Measurements from ENCODE around the gene GNG2.

GNG2 gene

DNA sequence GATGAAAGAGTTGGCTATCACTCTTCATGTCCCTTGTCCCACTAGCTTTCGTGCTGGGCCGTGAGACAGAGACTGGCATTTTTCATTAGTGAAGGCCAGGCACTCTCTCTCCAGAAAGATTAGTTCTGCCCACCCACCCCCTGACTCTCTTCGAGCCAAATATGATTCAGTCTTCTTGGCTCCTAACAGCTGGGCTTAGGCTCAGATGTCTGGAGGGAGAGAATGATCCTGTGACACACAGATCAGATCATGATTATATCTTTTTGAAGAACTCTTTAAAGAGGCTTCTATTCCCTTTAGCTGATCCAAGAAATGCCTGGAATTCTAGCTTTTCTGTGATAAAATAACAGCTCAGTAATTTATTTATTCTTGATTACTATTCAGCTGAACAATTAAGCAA lies 5.2 kb upstream of the GNG2 start:
- no peak for DNase-seq (ENCODE audit: low read depth in 3 of 3)

DNA sequence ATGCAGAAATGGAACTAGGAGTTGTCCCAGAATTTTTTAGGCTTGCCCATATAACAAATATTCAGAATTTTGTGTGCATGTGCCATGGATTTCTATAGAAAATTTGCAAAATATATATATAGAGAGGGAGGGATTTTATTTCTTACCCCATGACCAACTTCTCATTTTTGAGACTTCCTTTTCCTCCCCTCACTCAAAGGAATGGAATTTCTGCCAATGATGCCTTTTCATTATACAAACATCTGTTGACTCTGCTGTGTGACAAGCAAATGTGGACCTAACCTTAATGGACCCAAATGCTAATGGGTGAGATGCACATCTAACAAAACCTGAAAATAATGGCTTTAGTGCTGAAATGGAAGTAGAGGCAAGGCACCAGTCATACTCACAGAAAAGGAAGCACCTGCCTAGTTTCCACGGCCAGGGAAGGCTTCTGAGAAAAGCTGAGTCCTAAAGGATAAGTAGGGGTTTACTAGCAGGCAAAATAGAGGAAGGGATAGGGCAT lies 3.6 kb upstream of the GNG2 start:
- no peak for DNase-seq (ENCODE audit: low read depth in 3 of 3)

GRCh38 chr14:51859131-51859530 lies 1.3 kb upstream of the GNG2 start:
- DNase-seq (ENCODE audit: low read depth in 3 of 3), result no peak

GRCh38 chr14:51860825-51861499 lies 550 bp downstream of the GNG2 start:
- no peak for DNase-seq (ENCODE audit: low read depth in 3 of 3)

- no peak for DNase-seq (ENCODE audit: low read depth in 3 of 3)
Measured at GRCh38 chr14:51862176-51862796, 1.9 kb downstream of the GNG2 start.

DNA sequence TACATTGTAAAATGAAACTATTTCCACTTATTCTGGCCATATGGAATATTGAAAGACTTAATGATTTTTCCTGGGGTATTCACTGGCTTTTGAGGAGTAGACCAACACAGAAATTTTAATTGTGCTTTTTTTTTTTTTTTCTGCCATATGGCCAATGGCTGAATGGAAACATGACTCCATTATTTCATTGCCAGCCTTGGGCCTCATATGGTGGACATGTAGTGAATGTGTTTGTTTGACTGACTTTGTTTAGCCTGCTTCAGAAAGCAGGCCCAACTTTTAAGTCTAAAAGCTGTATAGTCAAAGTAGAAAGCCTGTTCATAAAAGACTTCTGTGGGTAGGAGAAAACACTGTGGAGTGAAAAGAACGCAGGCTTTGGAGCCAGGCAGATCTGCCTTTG lies 2.4 kb downstream of the GNG2 start:
- no peak for DNase-seq (ENCODE audit: low read depth in 3 of 3)

DNA sequence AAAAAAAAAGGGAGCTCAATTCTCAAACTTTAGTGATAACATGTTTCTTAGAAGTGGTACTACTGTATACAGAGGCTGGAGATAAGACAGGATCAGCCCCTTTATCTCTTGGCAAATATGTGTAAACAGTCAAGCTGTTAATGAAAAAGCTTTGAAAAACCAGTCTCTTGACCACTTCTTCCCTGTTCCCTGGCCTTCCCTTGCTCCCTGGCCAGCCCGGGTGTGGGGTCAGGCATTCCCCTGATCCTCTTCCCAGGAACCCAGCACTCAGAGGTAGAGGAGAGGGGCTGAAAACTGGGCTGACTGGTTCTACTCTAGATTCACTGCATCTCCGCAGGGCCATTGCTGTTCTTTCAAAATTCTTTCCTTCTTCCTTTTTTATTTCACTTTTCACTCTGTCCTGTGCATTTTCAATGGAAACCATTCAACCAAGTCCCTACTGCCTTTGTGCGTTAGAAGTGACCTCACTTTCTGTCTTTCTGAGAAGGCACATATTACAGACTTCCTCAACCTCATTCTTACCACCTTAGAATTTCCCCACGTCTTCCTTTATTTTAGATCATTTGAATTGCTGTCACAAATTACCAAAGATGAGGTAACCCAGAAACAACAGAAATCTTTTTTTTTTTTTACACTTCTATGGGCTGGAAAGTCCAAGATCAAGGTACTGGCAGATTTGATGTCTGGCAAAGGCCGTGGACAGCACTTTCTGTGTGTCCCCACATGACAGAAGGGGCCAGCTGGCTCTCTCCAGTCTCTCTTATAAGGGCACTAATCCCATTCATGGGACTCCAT lies 5.7 kb downstream of the GNG2 start:
- DNase-seq (ENCODE audit: low read depth in 3 of 3), result no peak

DNA sequence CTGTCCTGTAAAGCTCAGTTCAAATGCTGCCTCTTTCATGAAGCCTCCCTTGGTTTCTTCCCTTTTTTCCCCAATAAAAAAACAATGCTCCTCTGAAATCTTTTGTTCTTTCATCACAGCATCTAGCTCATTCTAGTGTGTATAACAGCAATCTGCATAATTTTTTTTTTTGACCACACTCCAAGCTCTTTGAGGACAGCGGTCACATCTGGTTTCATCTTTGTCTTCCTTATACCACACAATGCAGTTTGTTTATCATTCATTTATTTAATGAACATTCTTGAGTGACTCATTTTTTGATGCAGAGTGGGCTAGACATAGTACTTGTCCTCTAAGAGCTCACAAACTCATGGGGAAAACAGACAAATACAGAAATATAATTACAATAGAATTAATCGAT lies 7.3 kb downstream of the GNG2 start:
- DNase-seq (ENCODE audit: low read depth in 3 of 3), result no peak

GRCh38 chr14:51868405-51868804 lies 8.0 kb downstream of the GNG2 start:
- DNase-seq (ENCODE audit: low read depth in 3 of 3), result no peak

DNA sequence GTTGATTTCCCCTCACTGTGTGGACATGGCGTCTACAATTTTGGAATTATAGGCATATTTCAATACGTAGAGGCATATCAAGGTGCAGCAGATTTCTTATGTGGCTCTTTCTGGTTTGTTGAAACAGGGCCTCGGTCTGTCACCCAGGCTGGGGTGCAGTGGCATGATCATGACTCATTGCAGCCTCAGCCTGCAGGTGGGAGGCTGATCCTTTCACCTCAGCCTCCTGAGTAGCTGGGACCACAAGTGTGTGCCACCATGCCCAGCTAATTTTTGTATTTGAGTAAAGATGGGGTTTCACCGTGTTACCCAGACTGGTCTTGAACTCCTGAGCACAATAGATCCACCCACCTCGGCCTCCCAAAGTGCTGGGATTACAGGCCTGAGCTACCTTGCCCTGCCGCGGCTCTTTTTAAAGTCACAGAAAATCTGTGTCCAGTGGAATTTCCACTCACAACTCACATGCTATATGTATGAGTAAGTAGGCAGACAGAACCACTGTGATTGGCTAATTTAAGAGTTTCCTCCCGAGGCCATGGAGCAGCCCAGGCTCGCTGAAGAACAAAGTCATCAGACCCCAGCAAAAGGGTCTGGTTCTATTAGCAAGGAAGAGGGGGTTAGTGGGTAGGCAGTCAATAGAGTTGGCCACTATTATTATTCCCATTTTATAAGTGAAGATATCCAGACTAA lies 9.1 kb downstream of the GNG2 start:
- DNase-seq (ENCODE audit: low read depth in 3 of 3), result peak in 1 of 3 experiments; percentile 60

DNA sequence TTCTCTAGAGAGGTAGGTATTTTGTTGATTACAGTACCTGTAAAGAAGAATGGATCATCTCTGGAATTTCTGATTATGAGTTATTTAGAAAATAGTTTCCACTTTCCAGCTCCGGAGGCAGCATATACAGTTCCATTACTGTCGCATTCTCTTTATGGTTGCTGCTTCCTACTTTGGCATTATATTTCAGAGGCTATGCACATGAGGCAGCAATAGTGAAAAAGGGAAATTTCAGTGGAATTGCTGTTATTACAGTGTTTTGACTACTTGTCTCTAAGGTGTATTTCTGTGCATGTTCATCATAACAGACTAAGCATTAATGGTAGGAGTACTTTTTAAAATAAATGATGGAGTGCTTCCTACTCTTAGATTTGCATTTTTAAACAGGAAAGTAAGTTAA lies 10.2 kb downstream of the GNG2 start:
- no peak for DNase-seq (ENCODE audit: low read depth in 3 of 3)

DNA sequence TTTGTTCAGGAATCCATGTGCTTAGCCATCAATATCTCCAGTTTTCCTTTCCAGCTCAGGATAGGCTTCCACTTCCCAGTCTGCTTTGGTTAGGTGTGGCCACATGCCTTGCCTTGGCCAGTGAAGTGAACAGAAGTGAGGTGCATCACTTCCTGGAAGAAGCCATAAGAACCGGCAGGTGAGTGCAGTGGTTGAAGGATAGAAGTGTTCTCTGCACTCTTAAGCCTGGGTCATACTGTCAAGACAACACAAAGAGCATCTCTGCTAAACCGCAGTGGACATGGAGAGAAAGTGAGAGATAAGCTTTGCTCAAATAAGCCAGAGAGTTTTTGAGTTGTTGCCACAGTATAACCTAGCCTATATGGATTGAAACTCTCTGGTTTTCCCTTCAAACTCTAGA lies 11.4 kb downstream of the GNG2 start:
- DNase-seq (ENCODE audit: low read depth in 3 of 3), result no peak

DNA sequence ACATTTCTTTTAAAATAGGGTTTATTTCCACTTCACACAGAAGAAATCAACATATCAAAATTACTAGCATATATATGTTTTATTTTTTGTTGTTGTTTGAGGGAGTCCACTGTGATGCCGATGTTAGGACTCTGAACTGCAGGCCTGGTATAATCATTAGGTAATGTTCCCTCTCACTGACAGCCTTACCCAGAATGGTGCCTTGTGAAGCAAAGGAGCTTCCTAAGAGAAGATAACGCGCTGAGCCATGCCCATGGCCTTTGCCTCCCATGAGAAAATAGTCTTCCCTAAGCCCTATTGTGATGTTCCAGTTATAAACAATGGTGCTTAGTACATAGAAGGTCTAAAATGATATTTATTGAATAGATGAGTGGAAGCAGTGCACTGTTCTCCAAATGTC lies 12.0 kb downstream of the GNG2 start:
- DNase-seq (ENCODE audit: low read depth in 3 of 3), result no peak

GRCh38 chr14:51873221-51873893 lies 12.9 kb downstream of the GNG2 start:
- DNase-seq (ENCODE audit: low read depth in 3 of 3), result no peak

- DNase-seq (ENCODE audit: low read depth in 3 of 3), result no peak
Measured at GRCh38 chr14:51877810-51878209, 17.4 kb downstream of the GNG2 start.

- no peak for DNase-seq (ENCODE audit: low read depth in 3 of 3)
Measured at GRCh38 chr14:51879170-51879569, 18.8 kb downstream of the GNG2 start.

- no peak for DNase-seq (ENCODE audit: low read depth in 3 of 3)
Measured at GRCh38 chr14:51880835-51881580, 20.6 kb downstream of the GNG2 start.

- no peak for DNase-seq (ENCODE audit: low read depth in 3 of 3)
Measured at GRCh38 chr14:51881636-51882035, 21.2 kb downstream of the GNG2 start.

DNA sequence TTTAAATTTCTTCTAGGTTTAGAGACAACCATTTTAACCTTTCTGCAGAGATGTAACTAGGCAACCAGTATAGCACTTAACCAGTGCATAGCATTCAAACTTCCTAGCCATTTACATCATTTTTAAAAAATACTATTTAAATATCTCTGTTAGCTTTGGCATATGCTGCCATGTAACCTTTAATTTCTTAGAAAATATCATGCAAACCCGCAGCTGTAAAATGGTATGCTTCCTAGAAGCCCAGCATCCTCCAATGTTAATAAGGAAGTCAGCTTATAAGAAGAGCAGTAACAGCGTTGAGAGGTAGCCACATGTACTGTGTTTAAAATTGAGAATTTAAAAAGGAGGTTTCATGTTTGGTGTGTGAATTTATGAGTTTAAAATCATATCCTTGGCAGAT lies 22.8 kb downstream of the GNG2 start:
- DNase-seq (ENCODE audit: low read depth in 3 of 3), result no peak

DNA sequence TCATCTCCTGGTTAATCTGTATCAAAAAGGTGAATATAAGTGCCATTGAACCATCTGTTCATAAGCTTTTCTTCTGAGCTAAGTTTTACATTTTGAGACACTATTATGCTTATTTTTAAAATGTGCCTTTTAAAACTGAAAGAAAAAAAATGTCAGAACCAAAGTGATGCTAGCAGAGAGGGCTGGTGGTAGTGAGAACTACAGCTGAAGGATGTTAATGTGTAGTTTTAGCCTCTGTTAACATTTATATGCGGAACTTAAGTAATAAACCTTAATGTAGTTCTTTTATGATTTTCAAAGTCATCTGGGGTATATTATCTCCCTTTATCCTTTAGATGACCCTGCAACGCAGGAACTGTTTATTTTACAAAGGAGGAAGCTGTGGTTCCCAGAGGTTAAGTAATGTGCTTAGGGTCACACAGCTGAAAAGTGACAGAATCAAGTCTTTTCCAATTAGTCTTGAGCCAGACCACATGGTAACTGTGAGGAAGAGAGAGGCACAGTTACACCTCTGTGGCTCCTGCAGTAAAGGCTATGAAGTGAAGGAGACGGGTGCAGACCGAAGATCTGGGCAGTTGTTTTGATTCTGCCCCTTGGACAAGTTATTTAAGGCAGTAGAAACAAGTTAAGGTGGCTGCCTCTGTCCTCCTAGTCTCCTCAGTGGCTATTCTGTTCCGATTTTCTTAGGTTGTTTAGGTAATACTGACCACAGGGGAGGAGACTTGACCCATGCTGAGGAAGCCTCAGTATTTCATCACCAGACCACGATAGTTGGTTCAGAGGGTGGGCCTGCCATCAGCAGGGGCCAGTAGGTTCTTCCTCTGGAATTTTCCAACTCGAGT lies 23.9 kb downstream of the GNG2 start:
- DNase-seq (ENCODE audit: low read depth in 3 of 3), result no peak

Data from stimulated activated CD4-positive, alpha-beta T cell treated with anti-CD3 and anti-CD28 coated beads, TNF-alpha, amount 100 ng/mL, for 24 hours (primary cell).